Mesodermal cell (in vitro differentiated cells): ENCODE data around the gene P4HA2.

ENCODE experiments used
- H3K27ac ChIP-seq: 2 replicates; pipeline ENCODE4 v1.7.0; 2013; ENCODE audit warnings: mild to moderate bottlenecking, low read depth, low read length, moderate library complexity; ENCODE audit not compliant: severe bottlenecking
- H3K36me3 ChIP-seq: 2 replicates; pipeline ENCODE4 v1.7.1; 2013; ENCODE audit warnings: mild to moderate bottlenecking, low read length, moderate library complexity; ENCODE audit not compliant: control insufficient read depth, insufficient read depth
- H3K4me1 ChIP-seq: one replicate; pipeline ENCODE4 v1.7.1; 2013; ENCODE audit warnings: mild to moderate bottlenecking, low read length; ENCODE audit not compliant: insufficient read depth, control insufficient read depth, poor library complexity, severe bottlenecking
- H3K4me3 ChIP-seq: 2 replicates; pipeline ENCODE4 v1.7.0; 2013; ENCODE audit warnings: low read length, control low read depth, mild to moderate bottlenecking; ENCODE audit not compliant: insufficient read depth, poor library complexity, severe bottlenecking; ENCODE audit errors: extremely low read depth
- H3K9me3 ChIP-seq: 2 replicates; pipeline ENCODE4 v1.7.1; 2013; ENCODE audit warnings: mild to moderate bottlenecking, low read length, moderate library complexity; ENCODE audit not compliant: control insufficient read depth
- WGBS, 2 experiments: methylation state at CpG; one replicate each; pipeline ENCODE4 v1.1.5; 2013; ENCODE audit warnings: missing lambda C conversion rate in 2 of 2; ENCODE audit not compliant: insufficient coverage in 2 of 2; 5-methylcytosine and 5-hydroxymethylcytosine counted together

The P4HA2 gene

DNA sequence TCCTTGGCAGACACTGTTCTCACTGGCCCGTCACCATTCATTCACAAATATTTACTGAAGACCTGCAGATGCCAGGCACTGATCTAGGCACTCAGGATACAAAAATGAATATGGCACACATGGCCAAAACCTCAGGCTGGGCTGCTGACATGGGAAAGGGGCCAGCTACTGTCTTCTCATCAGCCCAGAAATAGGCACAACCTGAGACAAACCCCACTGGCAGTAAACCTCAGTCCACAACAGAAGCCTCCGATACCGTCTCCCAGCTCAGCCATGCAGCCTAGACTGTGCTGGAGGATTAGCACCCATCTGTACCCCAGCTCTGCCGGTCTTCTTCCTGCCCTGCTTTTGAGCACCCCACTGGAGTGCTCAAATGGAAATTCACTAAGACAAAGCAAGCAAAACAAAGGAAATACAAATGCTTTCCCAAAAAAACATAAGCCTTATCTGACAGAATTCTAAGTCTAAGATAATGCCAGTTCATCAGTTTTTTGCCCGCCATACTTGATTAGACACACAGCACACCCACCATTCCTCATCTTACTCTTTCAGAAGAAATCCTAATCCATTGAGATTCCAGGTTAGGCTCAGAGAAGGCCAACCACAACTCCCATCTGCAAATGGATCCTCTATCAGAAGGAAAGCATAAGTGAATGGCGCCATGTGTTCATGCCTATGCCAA is 8.2 kb downstream of the P4HA2 start:
- H3K4me1 ChIP-seq, result no peaks in the 10 kb centered on the region
- peaks cover 19% of the 10 kb centered on the region for H3K36me3 ChIP-seq
- WGBS, 2 experiments, result 93 to 96% methylated on average over 5 of the region's 6 CpGs

DNA sequence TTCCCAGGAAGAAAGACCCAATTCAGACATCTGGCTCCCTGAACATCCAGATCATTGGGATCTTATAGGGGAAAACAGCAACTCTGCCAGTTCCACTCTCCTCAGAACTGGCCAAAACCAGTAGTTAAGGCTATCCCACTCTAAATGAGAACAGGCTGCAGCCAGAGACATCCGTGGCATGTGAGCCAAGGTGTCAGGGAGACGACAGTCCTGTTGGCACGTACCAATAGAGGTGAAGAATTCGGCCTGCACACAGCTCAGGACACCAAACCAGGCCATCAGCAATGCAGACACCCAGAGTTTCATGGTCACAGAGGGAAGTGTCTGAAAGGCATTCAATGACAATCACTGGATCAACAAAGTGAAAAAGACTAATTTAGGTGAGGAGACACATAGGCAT is 9.3 kb downstream of the P4HA2 start:
- 85 to 100% methylated on average over 4 of the region's 4 CpGs for WGBS, 2 experiments
- H3K36me3 ChIP-seq, result peaks cover 24% of the 10 kb centered on the region

More for the DNA sequence above, 8.2 kb downstream of the P4HA2 start:
- Histone ChIP-seq H3K9me3 (no peaks in the 10 kb centered on the region), H3K27ac (no peak overlapping the region), H3K4me3 (no peak overlapping the region)

DNA sequence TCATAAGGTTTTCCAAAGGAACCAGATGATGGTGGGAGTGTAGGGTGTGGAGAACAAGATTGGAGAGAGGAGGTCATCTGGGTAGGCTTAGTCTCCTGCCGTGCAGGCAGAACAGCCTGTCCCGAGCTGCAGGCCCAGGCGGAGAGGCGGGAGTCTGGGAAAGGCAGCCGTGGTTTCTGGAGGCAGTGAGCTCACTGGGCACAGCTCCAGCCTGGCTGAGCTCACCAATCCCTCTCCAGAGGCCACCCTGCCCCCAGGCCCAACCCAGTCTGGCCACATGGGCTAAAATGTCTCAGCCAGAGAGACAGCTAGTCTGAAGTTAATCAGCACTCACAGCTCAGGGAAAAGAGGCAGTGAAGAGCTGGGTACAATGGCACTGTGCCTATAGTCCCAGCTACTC is 12.3 kb downstream of the P4HA2 start:
- WGBS, 2 experiments, result 56 to 91% methylated on average over 3 of the region's 5 CpGs
- Histone ChIP-seq H3K36me3 (peaks cover 35% of the 10 kb centered on the region), H3K9me3 (no peaks in the 10 kb centered on the region), H3K4me3 (no peak overlapping the region), H3K27ac (no peak overlapping the region), H3K4me1 (no peaks in the 10 kb centered on the region)

More for the DNA sequence above, 9.3 kb downstream of the P4HA2 start:
- Histone ChIP-seq H3K27ac (no peak overlapping the region), H3K9me3 (no peaks in the 10 kb centered on the region), H3K4me1 (no peaks in the 10 kb centered on the region), H3K4me3 (no peak overlapping the region)

DNA sequence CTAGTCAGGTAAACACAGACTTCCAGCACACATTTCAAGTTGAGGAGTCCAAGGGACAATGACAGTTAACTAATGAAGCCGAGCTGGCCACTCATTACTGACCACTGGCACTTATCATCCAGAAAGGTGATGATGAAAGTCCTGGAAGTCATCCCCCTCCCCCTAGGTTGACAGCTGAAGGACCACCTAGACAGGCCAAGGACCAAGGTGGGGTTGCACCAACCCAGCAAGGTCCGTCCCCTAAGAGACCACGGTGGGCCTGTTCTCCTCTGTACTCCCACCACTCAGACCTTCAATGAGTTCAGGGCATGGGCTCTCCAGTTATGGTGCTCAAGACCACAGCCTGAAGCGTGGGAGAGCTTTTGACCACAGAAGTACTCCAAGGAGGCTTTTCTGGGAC is 13.2 kb downstream of the P4HA2 start:
- H3K4me1 ChIP-seq, result no peaks in the 10 kb centered on the region

DNA sequence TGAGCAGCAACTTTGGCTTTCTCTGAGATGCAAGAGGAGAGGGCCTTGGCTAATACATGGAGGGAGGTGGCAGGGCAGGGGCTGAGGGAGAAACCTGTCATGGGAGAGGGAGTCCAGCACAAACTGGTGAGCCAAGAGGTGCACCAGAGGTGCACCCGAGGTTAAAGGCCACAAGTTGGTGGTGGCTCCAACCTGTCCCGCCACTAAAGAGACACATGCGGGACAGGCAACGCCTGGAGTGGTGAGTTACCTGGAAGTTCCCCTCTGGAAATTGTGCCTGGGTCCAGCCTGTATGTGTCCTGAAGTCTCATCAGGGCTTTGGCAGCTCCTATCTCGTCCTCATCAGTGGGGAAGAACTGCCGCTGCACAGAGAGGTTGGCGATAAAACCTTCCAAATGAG is 14.0 kb downstream of the P4HA2 start:
- 96 to 97% methylated on average over 7 of the region's 7 CpGs for WGBS, 2 experiments
- H3K4me3 ChIP-seq, result no peak overlapping the region
- no peaks in the 10 kb centered on the region for H3K4me1 ChIP-seq
- no peak overlapping the region for H3K27ac ChIP-seq
- H3K36me3 ChIP-seq, result peaks cover 37% of the 10 kb centered on the region
- H3K9me3 ChIP-seq, result no peaks in the 10 kb centered on the region

More for the DNA sequence above, 13.2 kb downstream of the P4HA2 start:
- Histone ChIP-seq H3K4me3 (no peak overlapping the region), H3K27ac (no peak overlapping the region), H3K36me3 (peaks cover 37% of the 10 kb centered on the region), H3K9me3 (no peaks in the 10 kb centered on the region)
- WGBS, 2 experiments, result 96 to 100% methylated on average over 3 of the region's 4 CpGs

DNA sequence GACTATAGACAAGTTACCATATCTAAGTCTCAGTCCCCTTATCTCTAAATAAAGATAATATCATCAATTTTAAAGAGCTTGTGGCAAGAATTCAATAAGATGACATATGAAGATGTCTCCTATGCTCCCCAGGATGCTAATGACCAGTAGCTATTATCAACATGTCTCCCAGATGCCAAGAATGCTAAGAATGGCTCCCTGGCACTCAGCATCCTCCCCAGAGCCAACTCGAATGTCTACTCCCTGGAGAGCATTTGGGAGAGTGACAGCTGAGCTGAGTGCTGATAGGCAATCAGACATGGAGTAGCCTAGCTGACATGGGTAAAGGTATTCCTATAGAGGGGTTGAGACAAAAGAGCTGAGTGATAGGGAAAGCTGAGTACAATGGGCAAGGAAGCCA is 15.9 kb downstream of the P4HA2 start:
- no peak overlapping the region for H3K4me3 ChIP-seq
- H3K9me3 ChIP-seq, result no peaks in the 10 kb centered on the region
- no peaks in the 10 kb centered on the region for H3K4me1 ChIP-seq
- 38 to 71% methylated on average over 1 of the region's 1 CpG for WGBS, 2 experiments
- H3K27ac ChIP-seq, result no peak overlapping the region
- H3K36me3 ChIP-seq, result peaks cover 35% of the 10 kb centered on the region

DNA sequence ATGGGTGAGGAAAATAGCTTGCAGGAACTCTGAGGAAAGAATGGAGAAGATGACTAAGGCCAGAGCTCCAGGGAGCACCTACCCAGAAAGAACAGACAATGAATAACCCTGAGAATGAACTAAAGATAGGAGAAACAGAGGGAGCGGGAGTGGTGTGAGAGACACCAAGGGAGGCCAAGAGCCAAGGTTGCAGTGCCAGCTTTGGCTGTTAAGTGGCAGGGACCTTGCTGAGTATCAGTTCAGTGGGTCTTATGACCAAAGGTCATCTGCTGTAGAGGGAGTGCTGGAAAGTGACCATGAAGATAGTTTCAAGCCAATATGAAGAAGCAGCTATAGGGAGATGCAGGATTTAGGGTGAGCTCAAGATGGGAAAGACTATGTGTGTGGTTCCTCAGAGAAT is 16.7 kb downstream of the P4HA2 start:
- peaks cover 5% of the 10 kb centered on the region for H3K4me1 ChIP-seq
- H3K36me3 ChIP-seq, result peaks cover 37% of the 10 kb centered on the region
- WGBS, 2 experiments, result 75 to 82% methylated on average over 1 of the region's 1 CpG
- H3K27ac ChIP-seq, result no peak overlapping the region
- no peak overlapping the region for H3K4me3 ChIP-seq
- H3K9me3 ChIP-seq, result no peaks in the 10 kb centered on the region

DNA sequence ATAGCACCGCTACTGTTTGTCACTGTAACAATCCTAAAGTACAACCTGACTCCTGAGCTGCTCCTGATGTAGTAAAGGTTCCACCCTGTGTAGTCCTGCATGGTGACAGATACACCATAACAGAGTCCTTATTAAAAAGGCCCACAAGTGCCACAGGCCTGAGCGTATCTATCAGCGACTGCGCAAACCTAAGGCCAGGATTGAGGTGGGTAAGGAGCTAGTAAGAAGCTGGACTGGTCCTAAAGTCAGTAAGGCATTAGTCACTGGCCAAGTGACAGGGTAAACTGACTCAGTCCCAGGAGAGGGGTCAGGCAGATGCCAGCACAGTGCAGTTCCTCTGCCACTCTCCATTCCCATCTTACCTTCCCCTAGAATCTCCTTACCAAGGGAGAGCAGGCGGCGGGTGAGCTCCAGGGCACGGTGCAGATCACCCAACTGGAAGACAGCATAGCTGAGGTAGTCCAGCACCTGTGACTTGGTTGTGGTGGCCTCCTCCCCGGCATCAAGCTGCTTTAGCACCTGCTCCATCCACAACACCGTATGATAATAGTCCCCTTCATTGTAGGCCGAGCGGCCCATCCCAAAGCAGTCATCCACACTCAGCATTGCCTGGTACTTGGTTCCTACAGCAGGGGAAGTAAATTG is 17.6 kb downstream of the P4HA2 start:
- no peak overlapping the region for H3K4me3 ChIP-seq
- WGBS, 2 experiments, result 93 to 98% methylated on average over 6 to 9 of the region's 11 CpGs
- H3K27ac ChIP-seq, result no peak overlapping the region
- peaks cover 39% of the 10 kb centered on the region for H3K36me3 ChIP-seq
- no peaks in the 10 kb centered on the region for H3K9me3 ChIP-seq
- H3K4me1 ChIP-seq, result peaks cover 5% of the 10 kb centered on the region

DNA sequence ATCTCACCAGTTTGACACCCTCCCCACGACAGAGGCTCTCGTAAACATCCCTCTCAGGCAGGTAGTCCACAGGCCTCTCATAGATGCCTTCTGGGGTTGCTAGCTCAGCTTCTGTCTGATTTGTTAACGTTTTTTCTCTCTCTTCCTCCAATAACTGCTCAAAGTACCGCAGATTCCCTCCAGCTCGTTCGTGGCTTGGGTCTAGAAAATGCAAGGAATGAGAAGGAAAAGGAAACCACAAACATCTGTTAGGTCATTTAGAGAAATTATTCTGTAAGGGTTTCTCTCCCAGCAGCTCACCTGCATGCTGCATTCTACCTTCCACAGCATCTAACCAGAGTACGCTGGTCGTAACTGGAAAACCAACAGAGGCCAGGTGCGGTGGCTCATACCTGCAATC is 18.5 kb downstream of the P4HA2 start:
- WGBS, 2 experiments, result 77 to 99% methylated on average over 5 to 7 of the region's 9 CpGs
- Histone ChIP-seq H3K4me1 (peaks cover 5% of the 10 kb centered on the region), H3K9me3 (no peaks in the 10 kb centered on the region), H3K36me3 (peaks cover 41% of the 10 kb centered on the region), H3K27ac (no peak overlapping the region), H3K4me3 (no peak overlapping the region)

DNA sequence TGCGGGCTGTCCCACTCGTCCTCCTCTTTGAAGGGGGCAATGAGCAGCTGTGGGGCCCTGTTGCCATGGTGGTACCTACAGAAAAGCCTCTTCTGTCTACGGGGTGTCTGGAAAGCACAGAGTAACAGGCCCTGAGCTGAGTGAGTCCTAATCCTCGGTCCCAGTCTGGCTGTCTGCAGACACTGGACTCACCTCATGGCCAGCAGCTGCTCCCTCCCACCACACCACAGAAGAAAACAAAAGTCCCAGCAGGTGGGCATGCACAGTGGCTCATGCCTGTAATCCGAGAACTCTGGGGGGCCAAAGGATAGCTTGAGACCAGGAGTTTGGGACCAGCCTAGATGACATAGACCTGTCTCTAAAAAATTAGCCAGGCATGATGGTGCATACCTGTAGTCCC is 19.9 kb downstream of the P4HA2 start:
- peaks cover 37% of the 10 kb centered on the region for H3K36me3 ChIP-seq
- H3K4me1 ChIP-seq, result peaks cover 5% of the 10 kb centered on the region
- H3K9me3 ChIP-seq, result no peaks in the 10 kb centered on the region
- 81 to 87% methylated on average over 5 of the region's 5 CpGs for WGBS, 2 experiments
- H3K4me3 ChIP-seq, result no peak overlapping the region
- no peak overlapping the region for H3K27ac ChIP-seq

DNA sequence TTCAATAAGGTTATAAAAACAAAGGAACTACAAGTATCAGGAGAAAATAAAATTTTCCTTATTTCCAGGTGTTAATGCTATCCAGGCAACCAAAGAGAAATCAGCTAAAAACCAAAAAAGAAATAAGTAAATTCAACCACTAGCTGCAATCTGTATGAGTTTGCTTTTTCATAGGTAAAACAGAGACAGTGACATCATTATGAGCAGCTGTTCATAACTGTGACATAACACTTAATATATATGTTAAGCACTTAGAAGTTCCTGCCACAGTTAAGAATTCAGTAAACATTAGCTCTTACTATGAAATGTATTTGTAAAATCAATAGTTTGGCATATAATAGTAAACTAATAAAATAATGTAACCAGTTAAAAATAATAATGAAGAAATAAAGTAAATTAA is 20.9 kb downstream of the P4HA2 start:
- no peaks in the 10 kb centered on the region for H3K9me3 ChIP-seq
- H3K4me3 ChIP-seq, result no peak overlapping the region
- peaks cover 32% of the 10 kb centered on the region for H3K36me3 ChIP-seq
- H3K27ac ChIP-seq, result no peak overlapping the region
- H3K4me1 ChIP-seq, result peaks cover 5% of the 10 kb centered on the region
